ENCODE data around the gene OXER1.

The OXER1 gene

GRCh38 chr2:42789751-42790150 lies 25.8 kb upstream of the OXER1 start:
- in situ Hi-C loops (cut with MboI; ENCODE audit: low pct_unique_long_range_greater_than_20kb, low sequenced_read_pairs, unreplicated experiment), result no loop called here
- no peak for TF ChIP-seq CTCF (IDR thresholded peaks at IDR 0.05; ENCODE audit: extremely low read depth, insufficient read depth, missing control alignments)
- no peak for DNase-seq (ENCODE audit: low spot score)

- in situ Hi-C loops (cut with MboI; ENCODE audit: low pct_unique_long_range_greater_than_20kb, low sequenced_read_pairs, unreplicated experiment), result no loop called here
- TF ChIP-seq CTCF (IDR thresholded peaks at IDR 0.05; ENCODE audit: extremely low read depth, insufficient read depth, missing control alignments), result no peak
- no peak for DNase-seq (ENCODE audit: low spot score)
Observed at GRCh38 chr2:42788882-42789281, 24.9 kb upstream of the OXER1 start.

- DNase-seq (ENCODE audit: low spot score), result no peak
- TF ChIP-seq CTCF (IDR thresholded peaks at IDR 0.05; ENCODE audit: extremely low read depth, insufficient read depth, missing control alignments), result no peak
- in situ Hi-C loops (cut with MboI; ENCODE audit: low pct_unique_long_range_greater_than_20kb, low sequenced_read_pairs, unreplicated experiment), result no loop called here
Observed at GRCh38 chr2:42788478-42788793, 24.5 kb upstream of the OXER1 start.

GRCh38 chr2:42787788-42788477 lies 24.0 kb upstream of the OXER1 start:
- no peak for TF ChIP-seq CTCF (IDR thresholded peaks at IDR 0.05; ENCODE audit: extremely low read depth, insufficient read depth, missing control alignments)
- DNase-seq (ENCODE audit: low spot score), result no peak
- in situ Hi-C loops (cut with MboI; ENCODE audit: low pct_unique_long_range_greater_than_20kb, low sequenced_read_pairs, unreplicated experiment), result no loop called here

GRCh38 chr2:42787424-42787787 lies 23.5 kb upstream of the OXER1 start:
- in situ Hi-C loops (cut with MboI; ENCODE audit: low pct_unique_long_range_greater_than_20kb, low sequenced_read_pairs, unreplicated experiment), result no loop called here
- no peak for TF ChIP-seq CTCF (IDR thresholded peaks at IDR 0.05; ENCODE audit: extremely low read depth, insufficient read depth, missing control alignments)
- DNase-seq (ENCODE audit: low spot score), result no peak

GRCh38 chr2:42786561-42787345 lies 22.8 kb upstream of the OXER1 start:
- no peak for DNase-seq (ENCODE audit: low spot score)
- TF ChIP-seq CTCF (IDR thresholded peaks at IDR 0.05; ENCODE audit: extremely low read depth, insufficient read depth, missing control alignments), result no peak
- in situ Hi-C loops (cut with MboI; ENCODE audit: low pct_unique_long_range_greater_than_20kb, low sequenced_read_pairs, unreplicated experiment), result no loop called here
